ENCODE data around the gene BCS1L. TPM values are rescaled to one million over a fixed set of nuclear protein-coding genes. Genes with fewer than 3 reads are reported as not detected.

The BCS1L gene
- total and polyA plus RNA-seq, 8 donors, result 2.3 to 77.3 (median 19.5) TPM

GRCh38 chr2:218622606-218623365, 36.7 kb upstream of the BCS1L start:
- no peak for TF ChIP-seq CTCF (IDR thresholded peaks at IDR 0.05)
- TF ChIP-seq POLR2AphosphoS5 (IDR thresholded peaks at IDR 0.05), result no peak
- TF ChIP-seq POLR2A (IDR thresholded peaks at IDR 0.05), result no peak
- no peak for TF ChIP-seq EP300 (IDR thresholded peaks at IDR 0.05)
- intact Hi-C loops (cut with DNase I; ENCODE audit: low total_unique reads), result no loop called here
- Histone ChIP-seq H3K9me3 (no peaks in the 10 kb centered on the region), H3K4me1 (peaks cover 0 to 10% (median 0%) of the 10 kb centered on the region in 4 donors), H3K36me3 (peaks cover 0 to 19% (median 0%) of the 10 kb centered on the region in 4 donors), H3K27me3 (no peaks in the 10 kb centered on the region), H3K4me3 (no peak overlapping the region), H3K27ac (no peak overlapping the region)
- no peak for DNase-seq
- WGBS, 5 donors, result 53 to 66% (median 64%) methylated on average over 7 of the region's 7 CpGs

GRCh38 chr2:218623366-218623705, 36.1 kb upstream of the BCS1L start:
- Histone ChIP-seq H3K4me3 (no peak overlapping the region), H3K27ac (no peak overlapping the region), H3K9me3 (no peaks in the 10 kb centered on the region), H3K4me1 (peaks cover 0 to 10% (median 0%) of the 10 kb centered on the region in 4 donors), H3K36me3 (peaks cover 0 to 23% (median 0%) of the 10 kb centered on the region in 4 donors), H3K27me3 (no peaks in the 10 kb centered on the region)
- intact Hi-C loops (cut with DNase I; ENCODE audit: low total_unique reads), result no loop called here
- WGBS, 5 donors, result 66 to 78% (median 70%) methylated on average over 3 of the region's 3 CpGs
- TF ChIP-seq CTCF (IDR thresholded peaks at IDR 0.05), result no peak
- TF ChIP-seq EP300 (IDR thresholded peaks at IDR 0.05), result no peak
- no peak for TF ChIP-seq POLR2AphosphoS5 (IDR thresholded peaks at IDR 0.05)
- TF ChIP-seq POLR2A (IDR thresholded peaks at IDR 0.05), result no peak
- no peak for DNase-seq

GRCh38 chr2:218626369-218626768, 33.1 kb upstream of the BCS1L start:
- H3K4me3 ChIP-seq, result no peak overlapping the region
- intact Hi-C loops (cut with DNase I; ENCODE audit: low total_unique reads), result no loop called here
- no peaks in the 10 kb centered on the region for H3K27me3 ChIP-seq
- peaks cover 0 to 30% (median 0%) of the 10 kb centered on the region in 4 donors for H3K36me3 ChIP-seq
- no peak for TF ChIP-seq CTCF (IDR thresholded peaks at IDR 0.05)
- no peak for TF ChIP-seq POLR2AphosphoS5 (IDR thresholded peaks at IDR 0.05)
- no peak for TF ChIP-seq POLR2A (IDR thresholded peaks at IDR 0.05)
- TF ChIP-seq EP300 (IDR thresholded peaks at IDR 0.05), result no peak
- H3K9me3 ChIP-seq, result no peaks in the 10 kb centered on the region
- 82 to 92% (median 90%) methylated on average over 4 of the region's 4 CpGs for WGBS, 5 donors
- H3K4me1 ChIP-seq, result peaks cover 0 to 10% (median 0%) of the 10 kb centered on the region in 4 donors
- DNase-seq, result no peak
- no peak overlapping the region for H3K27ac ChIP-seq

- Histone ChIP-seq H3K27ac (no peak overlapping the region), H3K9me3 (no peaks in the 10 kb centered on the region), H3K36me3 (peaks cover 0 to 41% (median 4%) of the 10 kb centered on the region in 4 donors), H3K27me3 (no peaks in the 10 kb centered on the region), H3K4me3 (no peak overlapping the region), H3K4me1 (peaks cover 0 to under 1% (median 0%) of the 10 kb centered on the region in 4 donors)
- intact Hi-C loops (cut with DNase I; ENCODE audit: low total_unique reads), result no loop called here
- DNase-seq, result no peak
- TF ChIP-seq POLR2A (IDR thresholded peaks at IDR 0.05) (no peak), EP300 (IDR thresholded peaks at IDR 0.05) (no peak), CTCF (IDR thresholded peaks at IDR 0.05) (no peak), POLR2AphosphoS5 (IDR thresholded peaks at IDR 0.05) (no peak)
- 88 to 97% (median 90%) methylated on average over 4 of the region's 4 CpGs for WGBS, 5 donors
Measured at GRCh38 chr2:218627939-218628338, 31.5 kb upstream of the BCS1L start.

Measured in stomach (tissue), 9 donors.